ENCODE data around the gene SLC66A2. TPM values are rescaled to one million over a fixed set of nuclear protein-coding genes. Genes with fewer than 3 reads are reported as not detected.

The SLC66A2 gene
- total and polyA plus RNA-seq, 12 donors = 21.4 to 32.3 (median 25.6) TPM

GRCh38 chr18:79873449-79874110 lies 77.9 kb downstream of the SLC66A2 start:
- no peaks in the 10 kb centered on the region for H3K9me3 ChIP-seq
- intact Hi-C loops (cut with DNase I) = no loop called here
- DNase-seq (no peak), ATAC-seq (no peak)
- peaks cover 0 to 57% (median 48%) of the 10 kb centered on the region in 7 donors for H3K27me3 ChIP-seq
- no peaks in the 10 kb centered on the region for H3K36me3 ChIP-seq
- no peak overlapping the region for H3K4me3 ChIP-seq
- no peak for TF ChIP-seq CTCF (IDR thresholded peaks at IDR 0.05)
- no peaks in the 10 kb centered on the region for H3K4me1 ChIP-seq
- no peak overlapping the region for H3K27ac ChIP-seq
- WGBS, 2 donors = 59 to 71% methylated on average over 33 to 34 of the region's 34 CpGs

GRCh38 chr18:79872527-79873444 lies 78.7 kb downstream of the SLC66A2 start:
- Histone ChIP-seq H3K27me3 (peaks cover 0 to 57% (median 48%) of the 10 kb centered on the region in 7 donors), H3K4me3 (no peak overlapping the region), H3K36me3 (no peaks in the 10 kb centered on the region), H3K4me1 (no peaks in the 10 kb centered on the region), H3K9me3 (peaks cover 0 to 4% (median 0%) of the 10 kb centered on the region in 11 donors), H3K27ac (no peak overlapping the region)
- WGBS, 2 donors = 51 to 52% methylated on average over 35 to 36 of the region's 36 CpGs
- intact Hi-C loops (cut with DNase I) = no loop called here
- no peak for ATAC-seq
- DNase-seq = no peak
- TF ChIP-seq CTCF (IDR thresholded peaks at IDR 0.05) = no peak

DNA sequence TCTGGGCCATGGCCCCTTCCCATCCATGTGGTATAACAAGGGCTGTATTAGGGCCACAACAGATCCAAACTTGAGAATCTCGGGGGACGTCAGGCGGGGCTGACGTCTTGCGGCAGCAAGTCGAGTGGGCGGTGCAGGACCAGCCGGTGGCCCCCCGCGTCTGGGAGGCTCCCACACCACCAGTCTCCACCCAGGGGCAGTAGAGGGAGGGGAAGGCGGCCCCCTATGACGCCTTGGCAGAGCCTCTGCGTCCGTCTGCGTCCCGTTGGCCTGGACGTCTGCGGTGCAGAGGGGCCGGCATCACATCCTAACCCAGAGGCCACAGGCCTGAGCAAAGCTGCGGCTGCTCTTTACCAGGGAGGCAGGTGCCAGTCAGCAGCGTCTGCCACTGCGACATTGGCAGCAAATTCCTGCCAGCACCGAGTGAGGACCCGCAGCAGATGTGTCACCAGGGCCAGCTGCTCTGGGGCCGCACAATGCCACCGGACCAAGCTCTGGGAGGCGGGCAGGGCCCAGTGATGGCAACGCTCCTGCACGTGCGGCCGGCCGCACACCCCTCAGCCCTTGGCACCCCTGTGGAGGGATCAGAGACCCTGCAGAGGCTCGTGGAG lies 79.9 kb downstream of the SLC66A2 start:
- DNase-seq (no peak), ATAC-seq (no peak)
- Histone ChIP-seq H3K36me3 (no peaks in the 10 kb centered on the region), H3K4me1 (no peaks in the 10 kb centered on the region), H3K27ac (no peak overlapping the region), H3K9me3 (peaks cover 0 to 4% (median 0%) of the 10 kb centered on the region in 11 donors), H3K4me3 (no peak overlapping the region), H3K27me3 (peaks cover 0 to 54% (median 45%) of the 10 kb centered on the region in 7 donors)
- no peak for TF ChIP-seq CTCF (IDR thresholded peaks at IDR 0.05)
- intact Hi-C loops (cut with DNase I) = no loop called here
- WGBS, 2 donors = 75 to 85% methylated on average over 33 of the region's 33 CpGs

GRCh38 chr18:79871026-79871390 lies 80.4 kb downstream of the SLC66A2 start:
- Histone ChIP-seq H3K36me3 (no peaks in the 10 kb centered on the region), H3K4me1 (no peaks in the 10 kb centered on the region), H3K9me3 (peaks cover 0 to 4% (median 0%) of the 10 kb centered on the region in 11 donors), H3K27ac (no peak overlapping the region), H3K27me3 (peaks cover 0 to 48% (median 39%) of the 10 kb centered on the region in 7 donors), H3K4me3 (no peak overlapping the region)
- WGBS, 2 donors = 81 to 83% methylated on average over 17 of the region's 17 CpGs
- no peak for DNase-seq
- intact Hi-C loops (cut with DNase I) = no loop called here
- ATAC-seq = peak in 1 of 8 donors; percentile 43
- TF ChIP-seq CTCF (IDR thresholded peaks at IDR 0.05) = no peak
